GM19238 (cell line): ENCODE results near the gene ROBO2.

Experiments used
- DNase-seq: peaks from one replicate; pipeline ENCODE4 v3.0.0; 2011; ENCODE audit warnings: low spot score; ENCODE audit not compliant: insufficient read length

Gene ROBO2

GRCh38 chr3:77467702-77468625 is 428.1 kb downstream of the ROBO2 start:
- DNase-seq = no peak

DNA sequence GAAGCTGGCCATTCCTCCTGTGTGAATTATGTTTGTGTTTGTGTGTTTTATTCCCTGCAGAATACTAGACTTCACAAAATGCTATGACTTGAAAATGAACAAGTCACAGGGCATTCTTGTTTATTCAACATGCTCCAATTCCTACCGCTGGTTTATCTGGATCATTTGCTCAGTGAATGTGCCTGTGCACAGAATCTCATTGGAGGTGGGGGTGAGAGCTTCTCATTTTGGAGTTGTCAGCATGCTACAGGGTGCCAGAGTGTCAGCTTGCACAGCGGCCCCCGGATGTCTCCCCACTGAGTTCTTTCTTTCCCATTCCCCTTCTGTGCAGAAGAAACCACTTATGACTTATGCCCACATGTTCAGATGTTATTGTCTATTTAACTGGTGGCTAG is 428.7 kb downstream of the ROBO2 start:
- DNase-seq = no peak

DNA sequence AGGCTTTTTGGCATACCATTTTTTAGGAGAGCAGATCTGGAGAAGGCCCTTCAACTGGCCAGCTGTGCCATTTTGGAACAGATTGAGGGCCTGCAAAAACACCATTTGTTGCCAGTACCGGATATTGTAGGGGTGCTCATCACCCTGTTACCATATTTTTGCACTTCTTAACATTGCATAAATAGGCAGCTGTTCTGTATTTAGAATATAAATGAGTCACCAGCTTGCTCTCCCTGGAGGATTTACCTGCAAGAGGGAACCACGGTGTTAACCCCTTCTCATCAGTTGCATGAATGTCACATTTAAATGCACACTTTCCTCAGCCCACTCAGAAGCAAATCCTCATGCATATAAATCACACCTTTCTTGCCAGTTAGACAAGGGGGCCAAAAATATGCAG is 435.6 kb downstream of the ROBO2 start:
- DNase-seq = no peak

- no peak for DNase-seq
Measured at GRCh38 chr3:77479021-77479420, 439.1 kb downstream of the ROBO2 start.

DNA sequence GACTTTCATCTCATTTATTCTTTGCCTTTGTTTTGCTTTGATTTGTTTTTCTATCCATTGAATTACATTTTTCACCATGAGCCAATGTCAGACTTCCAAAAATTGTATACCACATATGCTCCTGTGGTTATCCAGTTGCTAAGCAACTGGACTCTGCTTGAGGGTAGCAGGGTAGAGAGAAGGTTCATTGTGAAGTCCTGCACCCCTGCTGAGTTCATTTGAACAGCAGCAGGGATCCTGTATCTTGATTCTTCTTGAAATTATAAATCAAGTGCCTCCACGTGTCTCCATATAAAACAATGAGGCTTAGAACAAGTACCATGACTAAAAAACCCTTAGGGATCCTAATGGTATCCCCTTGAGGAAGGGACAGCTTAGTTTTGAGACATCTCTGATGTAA is 449.3 kb downstream of the ROBO2 start:
- DNase-seq = no peak

DNA sequence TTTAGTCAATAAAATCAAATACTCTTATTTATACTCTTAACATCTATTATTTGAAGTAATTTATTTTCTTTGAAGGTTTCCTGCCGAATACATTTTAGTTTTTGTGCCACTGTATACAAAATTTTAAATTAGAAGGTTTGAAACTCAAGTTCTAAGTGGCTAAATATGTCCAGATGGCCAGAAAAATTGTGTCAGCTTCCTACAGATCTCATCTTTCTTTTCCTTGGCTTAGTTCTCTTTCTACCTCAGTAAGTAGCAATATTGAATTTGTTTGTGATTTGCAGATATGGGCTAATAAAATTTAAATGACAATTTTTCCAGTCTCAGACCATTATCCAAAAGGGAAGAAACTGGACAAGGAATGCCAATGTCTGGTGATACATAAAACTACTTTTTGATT is 452.1 kb downstream of the ROBO2 start:
- DNase-seq = no peak

- DNase-seq = no peak
Measured at GRCh38 chr3:77500721-77501120, 460.8 kb downstream of the ROBO2 start.

GRCh38 chr3:77506384-77506783 is 466.5 kb downstream of the ROBO2 start:
- no peak for DNase-seq

- no peak for DNase-seq
Measured at GRCh38 chr3:77513542-77513941, 473.6 kb downstream of the ROBO2 start.

DNA sequence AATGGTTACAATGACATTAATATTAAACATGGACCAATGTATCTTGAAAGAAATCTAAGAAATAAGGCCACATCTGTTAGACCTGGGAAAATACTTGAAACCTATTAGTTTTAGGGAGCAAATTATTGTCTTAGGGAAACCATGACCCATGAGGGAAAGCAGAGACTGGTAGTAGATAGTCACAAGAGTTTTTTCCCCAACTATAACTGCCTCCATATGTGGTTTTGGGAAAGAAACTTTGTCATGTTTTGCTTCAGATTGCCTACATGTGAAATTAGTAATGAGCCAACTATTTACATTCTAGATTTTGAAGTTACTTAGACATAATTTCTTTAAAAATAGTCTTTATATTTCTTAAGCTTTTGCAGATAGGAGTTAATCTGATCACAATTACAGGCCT is 474.9 kb downstream of the ROBO2 start:
- no peak for DNase-seq

GRCh38 chr3:77524463-77524862 is 484.6 kb downstream of the ROBO2 start:
- DNase-seq = no peak

- no peak for DNase-seq
Measured at GRCh38 chr3:77524946-77525682, 485.2 kb downstream of the ROBO2 start.

- DNase-seq = no peak
Measured at GRCh38 chr3:77526573-77527113, 486.7 kb downstream of the ROBO2 start.

DNA sequence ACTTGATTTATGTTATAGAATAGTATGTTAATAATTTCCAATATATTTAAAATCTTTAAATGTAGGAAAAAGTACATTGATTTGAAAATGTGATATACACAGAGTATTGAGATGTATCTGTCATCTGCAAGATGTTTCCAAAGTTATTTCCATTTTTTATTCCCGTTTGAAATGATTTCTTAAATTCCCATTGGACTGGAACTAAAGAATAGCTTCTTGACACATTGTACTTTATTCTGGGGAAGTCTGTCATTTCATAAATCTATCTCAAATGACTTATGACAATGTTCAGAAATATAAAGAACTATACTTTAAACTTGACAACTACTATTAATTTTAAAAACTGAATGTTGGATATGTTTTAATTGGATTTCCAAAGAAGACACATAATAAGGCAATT is 489.6 kb downstream of the ROBO2 start:
- no peak for DNase-seq

DNA sequence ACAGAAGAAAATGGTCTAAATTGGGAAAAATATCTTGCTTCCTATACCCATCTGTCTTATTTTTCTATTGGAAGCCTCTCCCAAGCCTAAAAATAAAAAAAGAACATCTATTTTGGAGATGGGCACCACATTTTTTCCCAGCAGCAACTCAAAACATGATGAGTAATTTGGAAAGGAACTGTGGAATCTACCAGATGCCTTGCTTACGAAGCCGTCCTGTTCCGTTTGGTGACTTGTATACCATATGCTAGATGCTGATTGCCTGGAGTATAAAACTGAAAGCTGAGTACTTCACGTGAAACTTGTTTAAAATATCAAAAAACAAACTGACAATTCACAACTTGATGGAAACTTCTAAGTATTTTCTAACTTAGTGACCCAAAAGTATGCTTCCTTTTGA is 491.0 kb downstream of the ROBO2 start:
- no peak for DNase-seq

DNA sequence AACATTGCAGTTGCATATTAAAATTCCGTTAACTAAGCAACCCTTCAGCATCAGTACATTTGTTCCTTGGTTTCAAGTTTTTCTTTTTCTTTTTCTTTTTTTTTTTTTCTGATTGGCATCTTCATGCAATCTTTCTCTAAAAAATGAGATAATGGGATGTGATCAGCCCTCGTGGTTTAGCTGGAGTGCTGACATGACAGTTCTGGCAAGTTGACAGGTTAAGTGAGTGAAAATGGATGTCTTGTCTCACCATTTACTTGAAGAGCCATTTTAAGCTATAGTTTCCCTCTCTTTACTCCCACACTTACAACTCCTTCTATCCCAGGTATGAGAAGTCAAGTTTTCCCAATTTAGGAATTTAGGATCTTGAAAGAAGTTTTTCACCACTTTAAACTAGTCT is 495.2 kb downstream of the ROBO2 start:
- DNase-seq = no peak

- no peak for DNase-seq
Measured at GRCh38 chr3:77536038-77536775, 496.3 kb downstream of the ROBO2 start.

- DNase-seq = no peak
Measured at GRCh38 chr3:77539014-77539413, 499.1 kb downstream of the ROBO2 start.

GRCh38 chr3:77539677-77540076 is 499.8 kb downstream of the ROBO2 start:
- DNase-seq = no peak

- DNase-seq = no peak
Measured at GRCh38 chr3:77541203-77541922, 501.5 kb downstream of the ROBO2 start.

- DNase-seq = no peak
Measured at GRCh38 chr3:77546246-77546645, 506.3 kb downstream of the ROBO2 start.
